ENCODE results near the gene SYT1.
"Not testable (repeated sequence)": the region's sequence is repeated elsewhere in the genome, so short reads cannot be mapped to it uniquely, and the experiment has no call there.

The SYT1 gene

DNA sequence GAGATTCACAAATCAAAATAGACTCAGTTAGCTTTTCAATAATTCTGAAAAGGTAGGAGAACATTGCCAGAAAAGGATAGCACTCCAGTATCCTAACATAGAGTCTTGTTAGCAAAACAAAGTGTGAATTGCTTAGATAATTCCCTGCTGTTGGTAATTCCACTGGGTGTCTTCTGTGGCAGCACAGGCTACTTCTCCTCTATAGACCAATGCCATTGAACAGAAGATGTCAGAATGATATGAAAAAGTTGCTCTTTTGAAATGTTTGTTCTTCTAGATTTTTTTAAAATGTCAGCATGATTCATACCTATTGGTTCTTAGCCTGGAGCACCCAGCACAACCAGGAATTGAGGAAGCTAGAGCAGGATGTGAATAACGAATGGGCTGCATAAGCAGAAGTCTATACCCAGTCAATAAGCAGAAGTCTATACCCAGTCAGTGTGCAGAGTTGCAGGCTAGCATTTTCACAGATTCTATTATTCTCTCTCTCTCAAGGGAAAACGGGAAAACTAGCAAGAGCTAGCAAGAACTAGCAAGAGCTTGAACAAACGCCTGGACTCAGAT, 112.8 kb downstream of the SYT1 start:
- no peak for DNase-seq

- no peak for DNase-seq
Observed at GRCh38 chr12:78994168-78994791, 129.7 kb downstream of the SYT1 start.

- no peak for DNase-seq
Observed at GRCh38 chr12:79000501-79000900, 135.9 kb downstream of the SYT1 start.

DNA sequence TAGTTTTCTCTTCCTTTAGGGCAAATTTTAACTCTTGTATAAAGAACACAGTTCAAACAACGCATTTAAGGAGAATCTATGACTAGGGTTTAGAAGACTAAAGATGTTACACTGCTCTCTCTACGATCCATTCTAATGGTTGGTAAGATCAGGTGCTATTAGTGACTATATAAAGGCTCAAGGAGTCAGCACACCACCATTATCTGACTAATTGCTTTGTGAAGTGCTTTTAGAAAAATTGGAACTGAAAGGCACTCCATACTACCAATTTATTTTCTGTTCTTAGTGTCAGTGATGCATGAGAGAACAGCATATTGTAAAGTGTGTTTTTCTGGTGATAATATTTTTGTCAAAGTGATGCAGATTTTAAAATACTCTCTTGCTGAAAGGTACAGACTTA, 136.8 kb downstream of the SYT1 start:
- peak in 1 of 2 experiments; percentile 52 for DNase-seq

DNA sequence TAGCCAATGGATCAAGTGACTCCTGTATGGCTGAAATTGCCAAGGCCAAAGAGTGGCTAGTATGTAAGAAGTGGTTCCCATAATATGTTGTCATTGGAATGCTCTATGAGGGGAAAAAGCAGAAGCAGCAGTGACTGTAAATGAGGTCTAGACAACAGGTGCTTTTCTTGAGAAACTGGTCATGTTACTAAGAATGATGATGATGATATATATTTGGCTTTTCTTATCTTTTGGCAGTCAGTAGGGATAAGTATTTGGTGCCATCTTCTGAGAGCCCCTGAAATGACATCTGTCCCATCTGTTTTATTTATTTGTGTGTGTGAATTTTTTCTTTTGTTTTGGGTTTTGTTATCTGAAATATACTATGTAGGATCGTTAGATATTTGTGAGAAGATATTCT, 141.7 kb downstream of the SYT1 start:
- peak in 1 of 2 experiments; percentile 47 for DNase-seq

- DNase-seq: no peak
Observed at GRCh38 chr12:79008591-79008990, 144.0 kb downstream of the SYT1 start.

- DNase-seq: no peak
Observed at GRCh38 chr12:79012636-79013035, 148.1 kb downstream of the SYT1 start.

- DNase-seq: no peak
Observed at GRCh38 chr12:79016181-79016580, 151.6 kb downstream of the SYT1 start.

DNA sequence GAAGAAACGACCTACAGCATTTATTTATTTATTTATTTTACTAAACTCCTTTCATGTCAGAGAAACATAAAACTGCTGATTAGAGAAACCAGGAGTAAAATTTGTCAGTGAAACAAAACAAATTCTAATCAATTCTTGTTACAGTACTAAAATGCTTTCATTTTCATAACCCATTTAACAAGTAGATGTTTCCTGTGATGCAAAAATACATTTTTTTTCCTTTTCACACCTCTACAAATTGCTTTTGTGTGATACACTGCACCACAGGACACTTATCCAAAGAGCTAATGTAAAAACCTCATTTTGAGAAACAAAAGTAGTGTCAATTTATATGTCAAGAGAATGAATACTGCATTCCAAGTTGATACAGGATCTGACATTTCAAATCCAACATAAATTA, 155.1 kb downstream of the SYT1 start:
- no peak for DNase-seq

GRCh38 chr12:79020106-79020505, 155.5 kb downstream of the SYT1 start:
- DNase-seq: no peak

- DNase-seq: no peak
Observed at GRCh38 chr12:79021021-79021420, 156.4 kb downstream of the SYT1 start.

- DNase-seq: peak in 1 of 2 experiments; percentile 16
Observed at GRCh38 chr12:79023261-79023660, 158.7 kb downstream of the SYT1 start.

GRCh38 chr12:79023784-79024183, 159.2 kb downstream of the SYT1 start:
- no peak for DNase-seq

DNA sequence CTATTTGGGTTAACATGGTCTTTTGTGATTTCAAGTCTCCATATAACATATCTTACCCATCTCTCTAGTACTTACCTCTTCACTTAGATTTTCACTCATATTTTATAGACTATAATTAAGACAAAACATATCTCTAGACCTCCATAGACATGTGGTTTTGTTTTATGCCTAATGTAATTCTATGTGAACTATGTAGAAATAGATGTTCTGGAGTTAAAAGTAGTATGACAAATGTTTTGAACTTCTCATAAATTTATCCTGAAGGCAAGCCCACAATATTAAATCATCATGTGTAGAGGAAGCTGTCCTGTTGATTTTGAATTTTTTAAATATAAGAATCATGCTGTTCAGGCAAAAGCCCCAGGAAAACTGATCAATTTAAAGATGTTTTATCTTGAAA, 169.2 kb downstream of the SYT1 start:
- no peak for DNase-seq

- DNase-seq: not testable (repeated sequence)
Observed at GRCh38 chr12:79044748-79045147, 180.2 kb downstream of the SYT1 start.

DNA sequence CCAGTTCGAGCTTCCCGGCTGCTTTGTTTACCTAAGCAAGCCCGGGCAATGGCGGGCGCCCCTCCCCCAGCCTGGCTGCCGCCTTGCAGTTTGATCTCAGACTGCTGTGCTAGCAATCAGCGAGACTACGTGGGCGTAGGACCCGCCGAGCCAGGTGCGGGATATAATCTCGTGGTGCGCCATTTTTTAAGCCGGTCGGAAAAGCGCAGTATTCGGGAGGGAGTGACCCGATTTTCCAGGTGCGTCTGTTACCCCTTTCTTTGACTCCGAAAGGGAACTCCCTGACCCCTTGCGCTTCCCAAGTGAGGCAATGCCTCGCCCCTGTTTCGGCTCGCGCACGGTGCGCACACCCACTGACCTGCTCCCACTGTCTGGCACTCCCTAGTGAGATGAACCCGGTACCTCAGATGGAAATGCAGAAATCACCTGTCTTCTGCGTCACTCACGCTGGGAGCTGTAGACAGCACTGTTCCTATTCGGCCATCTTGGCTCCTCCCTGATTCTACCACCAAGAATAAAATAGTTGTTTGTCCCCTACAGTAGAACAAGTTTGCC, 180.7 kb downstream of the SYT1 start:
- not testable (repeated sequence) for DNase-seq

- DNase-seq: no peak
Observed at GRCh38 chr12:79046021-79046420, 181.4 kb downstream of the SYT1 start.

- DNase-seq: no peak
Observed at GRCh38 chr12:79048962-79049361, 184.4 kb downstream of the SYT1 start.

GRCh38 chr12:79053394-79053793, 188.8 kb downstream of the SYT1 start:
- no peak for DNase-seq

GRCh38 chr12:79055926-79056674, 191.5 kb downstream of the SYT1 start:
- DNase-seq: no peak

DNA sequence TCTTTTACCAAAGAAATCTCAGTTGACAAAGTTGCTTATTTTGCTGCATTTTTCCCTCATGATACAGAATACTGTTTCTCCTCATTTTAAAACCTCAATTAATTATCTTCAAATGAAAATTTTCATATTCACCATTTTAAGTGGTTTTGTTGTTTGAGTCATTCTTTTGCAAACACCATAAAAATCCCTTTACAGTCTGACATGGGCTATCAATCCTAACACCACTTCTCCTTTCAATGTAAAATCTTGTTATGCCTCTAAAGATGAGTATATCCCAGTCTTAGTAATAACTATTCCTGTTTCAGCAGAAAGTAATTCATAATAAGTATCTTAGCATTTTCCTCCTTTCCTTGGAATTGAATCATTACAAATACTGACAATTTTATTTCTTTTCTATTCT, 192.2 kb downstream of the SYT1 start:
- no peak for DNase-seq

GRCh38 chr12:79057540-79057939, 193.0 kb downstream of the SYT1 start:
- DNase-seq: no peak

DNA sequence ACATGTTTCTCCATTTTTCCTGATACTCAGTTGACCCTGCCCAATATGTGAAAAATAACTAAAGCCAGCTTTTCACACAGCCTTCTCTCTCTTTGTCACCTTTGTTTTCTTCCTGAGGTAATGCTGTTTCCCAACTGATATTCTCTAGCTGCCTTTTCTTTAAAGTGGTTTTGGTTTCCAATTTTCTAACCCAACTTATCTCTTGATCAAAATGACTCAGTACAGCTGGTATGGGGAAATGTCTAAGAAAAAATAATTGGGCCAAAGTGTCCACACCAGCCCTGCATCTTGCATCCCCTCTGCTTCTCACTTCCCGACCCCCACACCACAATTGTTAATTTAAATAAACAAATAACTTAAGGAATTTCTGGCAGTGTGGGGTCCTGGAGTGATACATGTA, 193.8 kb downstream of the SYT1 start:
- no peak for DNase-seq

- no peak for DNase-seq
Observed at GRCh38 chr12:79059557-79059956, 195.0 kb downstream of the SYT1 start.

Measured in NCI-H524 (cell line).